SKM-1 treated with dmso at 0.1 percent for 144 hours (cell line): ENCODE results near the gene NOS1AP.
"Not testable (repeated sequence)": the region's sequence is repeated elsewhere in the genome, so short reads cannot be mapped to it uniquely, and the experiment has no call there.

ENCODE experiments used
- DNase-seq: peaks from one replicate; lab custom pipeline; 2025; ENCODE audit not compliant: unreplicated experiment; lab: John Stamatoyannopoulos, UW

NOS1AP gene

GRCh38 chr1:162191396-162192305, 122.2 kb downstream of the NOS1AP start:
- DNase-seq, result no peak

DNA sequence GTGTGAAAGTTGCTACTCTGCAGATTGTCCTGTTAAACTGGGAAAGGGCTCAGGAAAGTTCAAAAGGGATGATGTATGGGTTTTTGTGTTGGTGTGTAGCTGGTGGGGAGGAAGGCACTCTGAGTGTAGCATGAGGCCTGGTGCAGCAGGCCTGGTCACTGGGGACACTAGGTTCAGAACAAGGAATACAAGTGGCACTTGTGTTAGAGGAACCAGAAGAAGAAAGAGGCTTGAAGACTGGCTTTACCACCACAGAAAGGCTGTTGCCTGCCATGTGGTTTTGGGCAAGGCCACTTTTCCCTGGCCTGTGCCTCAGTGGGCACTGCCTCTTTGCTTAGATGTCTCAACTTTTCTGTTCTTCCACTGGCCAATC, 122.8 kb downstream of the NOS1AP start:
- DNase-seq, result no peak

DNA sequence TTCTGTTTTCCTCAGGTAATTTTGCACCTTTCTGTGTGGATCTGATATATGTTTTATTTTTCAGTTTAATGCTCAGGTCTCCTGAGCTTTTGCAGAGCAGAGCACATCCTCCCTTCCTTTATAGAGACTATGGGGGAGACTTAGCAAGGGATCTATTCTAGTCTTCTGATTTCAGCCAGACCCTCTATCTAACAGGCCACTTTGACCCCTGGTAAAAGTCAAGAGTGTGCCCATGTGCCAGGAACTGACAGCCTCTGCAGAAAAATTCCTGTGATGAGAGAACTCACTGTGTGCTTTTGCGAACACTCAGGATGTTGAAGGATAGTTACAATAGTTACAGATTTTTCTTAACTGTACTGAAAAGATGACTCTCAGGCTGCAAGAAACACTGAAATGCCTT, 123.3 kb downstream of the NOS1AP start:
- DNase-seq, result no peak

DNA sequence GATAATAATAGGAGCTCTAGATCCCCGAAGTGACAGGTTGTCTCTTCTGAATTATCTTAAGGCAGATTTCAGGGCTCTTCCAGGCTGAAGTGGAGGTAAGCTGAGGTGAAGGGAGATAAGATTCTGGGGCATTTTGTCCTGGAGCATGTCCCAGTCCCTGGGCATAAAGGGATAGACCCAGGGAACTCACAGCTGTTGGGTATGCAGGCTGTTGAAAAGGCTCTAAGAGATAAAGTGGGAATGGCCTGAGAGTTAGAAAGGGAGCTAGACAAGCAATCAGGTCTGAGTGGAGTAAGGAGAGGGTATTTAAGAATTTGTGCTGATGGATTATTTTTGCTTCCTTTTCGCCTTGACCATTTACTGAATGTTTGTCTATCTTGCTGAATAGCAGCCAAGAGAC, 123.7 kb downstream of the NOS1AP start:
- no peak for DNase-seq

GRCh38 chr1:162193815-162194214, 124.3 kb downstream of the NOS1AP start:
- DNase-seq, result no peak

GRCh38 chr1:162195567-162195966, 126.1 kb downstream of the NOS1AP start:
- DNase-seq, result no peak

DNA sequence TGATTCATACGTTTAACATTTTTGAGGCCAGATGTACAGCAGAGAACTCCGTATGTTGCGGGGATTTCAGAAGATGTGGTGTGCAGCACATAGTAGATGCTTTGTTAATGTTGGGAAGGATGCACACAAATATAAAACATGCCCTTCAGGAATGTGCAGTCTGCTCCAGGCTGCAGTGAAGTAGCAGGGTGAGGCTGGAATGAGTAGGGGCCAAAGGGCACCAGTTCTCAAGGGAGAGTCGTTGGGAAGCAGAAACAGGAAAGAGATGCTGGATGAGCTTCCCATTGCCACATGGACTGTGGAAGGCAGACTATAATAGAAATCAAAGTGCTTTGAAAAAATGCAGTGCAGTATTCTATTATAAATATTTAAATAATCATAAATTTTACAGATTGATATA, 126.9 kb downstream of the NOS1AP start:
- DNase-seq, result no peak

- no peak for DNase-seq
These were observed 127.6 kb downstream of the NOS1AP start for GRCh38 chr1:162197041-162197531.

DNA sequence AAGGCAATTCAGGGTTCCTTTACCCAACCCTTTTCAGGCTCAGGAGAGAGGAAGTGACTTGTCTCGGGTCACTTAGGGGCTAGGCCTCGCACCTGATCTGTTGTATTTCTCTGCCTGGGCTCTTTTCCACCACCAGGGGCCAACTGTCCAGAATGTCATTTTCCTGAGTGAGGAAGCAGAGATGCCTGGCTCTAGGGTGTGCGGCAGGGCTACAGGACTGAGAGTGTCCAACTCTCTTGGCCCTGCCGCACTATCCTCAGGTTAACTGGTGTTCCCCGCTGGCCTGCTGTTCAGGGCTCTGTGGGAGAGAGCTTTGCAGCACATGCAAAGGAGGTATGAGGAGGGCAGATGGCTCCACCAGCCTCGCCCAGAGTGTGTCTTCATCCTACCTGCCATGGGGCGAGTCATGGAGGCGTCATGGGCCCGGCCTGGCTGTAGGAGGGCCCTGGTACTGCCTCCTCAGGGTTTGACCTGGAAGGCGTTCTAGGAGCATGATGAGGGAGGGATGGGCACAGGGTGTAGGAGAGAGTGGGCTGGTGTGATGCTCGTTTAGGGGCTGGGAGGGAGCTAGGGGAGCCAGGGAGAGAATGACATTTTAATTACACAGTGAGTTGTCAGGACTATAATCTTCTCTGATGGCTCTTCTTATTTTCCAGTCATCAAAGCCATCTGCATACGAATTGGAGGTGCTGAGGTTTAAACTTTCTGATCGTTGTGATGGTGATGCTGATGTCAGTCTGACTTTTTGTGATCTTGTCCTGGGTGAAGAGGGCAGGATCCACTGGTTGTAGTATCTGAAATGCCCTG, 128.3 kb downstream of the NOS1AP start:
- DNase-seq, result no peak

DNA sequence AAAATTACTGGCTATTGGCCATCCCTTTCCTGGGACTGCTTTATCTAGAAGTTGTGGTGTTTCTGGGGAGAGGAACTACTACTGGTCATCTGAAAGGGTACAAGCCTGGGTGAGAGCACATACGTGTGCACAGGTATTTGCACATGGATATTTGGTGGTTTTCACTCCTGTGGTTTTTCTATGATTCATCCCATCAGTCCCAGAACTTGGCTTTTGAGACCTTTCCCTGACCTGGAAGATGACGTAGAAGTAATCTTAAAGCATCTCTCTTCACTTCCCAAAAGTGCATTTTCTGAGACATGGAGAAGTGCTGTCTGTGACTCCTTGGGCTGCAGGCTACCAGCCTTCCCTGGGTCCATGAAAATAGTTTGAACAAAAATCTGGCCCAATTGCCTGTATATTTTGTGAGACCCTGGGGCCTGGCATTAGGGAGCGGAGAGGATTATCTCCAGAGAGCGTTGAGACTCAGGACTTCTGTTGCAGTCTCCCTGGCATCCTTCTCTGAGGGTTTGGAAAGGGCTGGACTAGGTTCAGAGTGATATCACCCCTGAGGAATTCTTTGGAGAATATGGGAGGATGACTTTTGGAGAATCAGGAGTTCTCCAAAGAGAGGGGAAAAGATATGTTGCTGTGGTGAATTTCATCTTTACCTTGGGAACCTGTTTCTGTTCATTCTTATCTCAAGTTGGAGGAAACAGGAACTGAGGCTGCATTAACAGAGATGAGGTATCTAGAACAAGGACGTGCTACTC, 130.8 kb downstream of the NOS1AP start:
- DNase-seq, result no peak

DNA sequence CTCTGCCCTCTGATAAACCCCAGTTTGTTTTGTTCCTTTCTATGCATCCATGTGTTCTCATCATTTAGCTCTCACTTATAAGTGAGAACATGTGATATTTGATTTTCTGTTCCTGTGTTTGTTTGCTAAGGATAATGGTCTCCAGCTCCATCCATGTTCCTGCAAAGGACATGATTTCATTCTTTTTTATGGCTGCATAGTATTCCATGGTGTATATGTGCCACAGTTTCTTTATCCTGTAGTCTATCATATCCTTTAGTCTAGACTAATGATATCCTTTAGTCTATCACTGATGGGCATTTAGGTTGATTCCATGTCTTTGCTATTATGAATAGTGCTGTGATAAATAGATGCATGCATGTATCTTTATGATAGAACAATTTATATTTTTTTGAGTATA, 131.6 kb downstream of the NOS1AP start:
- not testable (repeated sequence) for DNase-seq

- DNase-seq, result no peak
These were observed 134.8 kb downstream of the NOS1AP start for GRCh38 chr1:162204129-162204822.

- DNase-seq, result no peak
These were observed 135.3 kb downstream of the NOS1AP start for GRCh38 chr1:162204823-162205155.

- DNase-seq, result no peak
These were observed 136.8 kb downstream of the NOS1AP start for GRCh38 chr1:162206300-162206699.

DNA sequence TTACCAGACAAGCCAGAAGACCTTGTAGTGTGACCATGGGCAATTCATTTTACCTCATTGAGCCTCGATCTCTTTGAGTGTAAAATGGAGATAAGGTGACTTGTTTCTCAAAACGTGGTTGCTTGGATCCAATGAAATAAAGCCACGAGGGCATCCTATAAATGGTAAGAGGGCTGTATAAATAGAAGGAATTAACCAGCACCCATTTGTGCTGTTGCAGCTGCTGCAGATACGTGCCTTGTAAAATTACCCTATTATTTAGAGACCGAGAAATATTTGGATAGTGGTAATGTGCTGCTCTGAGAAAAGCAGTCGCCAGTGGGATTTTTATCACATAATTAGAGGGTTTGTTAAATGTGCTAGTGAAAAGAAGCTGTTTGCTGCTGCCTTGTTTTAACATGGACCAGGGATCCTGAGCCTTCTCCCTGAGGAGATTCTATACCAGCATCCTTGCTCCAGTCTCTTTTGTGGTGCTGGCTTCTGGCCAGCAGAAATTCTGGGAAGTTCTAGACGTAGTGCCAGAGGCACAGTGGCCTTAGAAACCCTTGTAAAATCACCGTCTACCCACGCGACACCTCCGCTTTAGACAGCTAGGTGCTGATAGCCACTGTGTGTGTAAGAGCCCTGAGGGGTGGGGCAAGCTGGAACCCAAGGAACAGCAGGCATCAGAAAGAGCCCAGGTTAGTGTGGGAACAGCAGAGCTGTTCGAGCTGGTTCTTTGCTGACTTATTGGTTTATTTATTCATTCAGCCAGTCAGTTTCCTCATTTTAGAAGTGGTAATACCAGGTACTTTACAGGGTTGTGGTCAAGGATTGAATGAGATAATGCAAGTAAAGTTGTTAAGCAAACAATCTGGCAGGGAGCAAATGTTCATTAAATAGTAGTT, 137.5 kb downstream of the NOS1AP start:
- DNase-seq, result peak; percentile 30

DNA sequence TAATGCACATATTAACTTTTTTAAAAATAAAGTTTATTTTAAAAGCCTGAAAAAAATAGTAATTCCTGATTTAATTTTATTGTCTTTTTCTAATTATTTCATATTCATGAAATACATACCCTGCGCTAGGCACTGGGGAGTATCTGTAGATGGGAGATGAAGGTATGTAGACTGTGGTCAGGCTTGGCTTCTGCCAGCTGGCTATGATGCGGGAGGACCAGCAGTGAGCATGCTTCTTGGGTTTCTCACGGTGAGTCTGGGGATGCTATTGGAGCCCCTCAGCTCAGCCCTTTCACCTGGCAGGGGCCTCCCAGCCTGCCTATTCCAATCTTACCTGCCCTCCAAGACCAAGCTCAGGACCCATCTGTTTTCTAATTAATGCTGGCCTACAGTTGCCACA, 138.4 kb downstream of the NOS1AP start:
- DNase-seq, result no peak

DNA sequence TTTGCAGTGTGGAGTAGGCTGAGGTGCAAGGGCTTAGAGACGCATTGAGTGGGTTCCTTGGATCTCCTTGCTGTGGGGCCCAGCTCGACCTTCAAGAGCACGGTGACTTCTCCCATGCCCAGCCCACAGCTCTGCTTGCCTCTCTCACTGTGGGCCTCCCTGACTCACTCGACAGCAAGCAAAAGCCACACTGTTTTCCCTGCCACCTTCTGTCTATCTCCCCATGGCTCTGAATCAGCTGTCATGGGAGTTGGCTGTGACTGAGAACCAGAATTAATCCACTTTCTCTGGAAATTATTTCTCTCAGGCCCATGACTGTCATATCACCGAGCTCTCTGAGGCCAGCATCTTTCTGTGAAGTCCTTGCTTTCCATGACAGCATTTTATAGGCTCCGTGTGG, 140.7 kb downstream of the NOS1AP start:
- DNase-seq, result no peak

- DNase-seq, result no peak
These were observed 143.2 kb downstream of the NOS1AP start for GRCh38 chr1:162212713-162213112.

DNA sequence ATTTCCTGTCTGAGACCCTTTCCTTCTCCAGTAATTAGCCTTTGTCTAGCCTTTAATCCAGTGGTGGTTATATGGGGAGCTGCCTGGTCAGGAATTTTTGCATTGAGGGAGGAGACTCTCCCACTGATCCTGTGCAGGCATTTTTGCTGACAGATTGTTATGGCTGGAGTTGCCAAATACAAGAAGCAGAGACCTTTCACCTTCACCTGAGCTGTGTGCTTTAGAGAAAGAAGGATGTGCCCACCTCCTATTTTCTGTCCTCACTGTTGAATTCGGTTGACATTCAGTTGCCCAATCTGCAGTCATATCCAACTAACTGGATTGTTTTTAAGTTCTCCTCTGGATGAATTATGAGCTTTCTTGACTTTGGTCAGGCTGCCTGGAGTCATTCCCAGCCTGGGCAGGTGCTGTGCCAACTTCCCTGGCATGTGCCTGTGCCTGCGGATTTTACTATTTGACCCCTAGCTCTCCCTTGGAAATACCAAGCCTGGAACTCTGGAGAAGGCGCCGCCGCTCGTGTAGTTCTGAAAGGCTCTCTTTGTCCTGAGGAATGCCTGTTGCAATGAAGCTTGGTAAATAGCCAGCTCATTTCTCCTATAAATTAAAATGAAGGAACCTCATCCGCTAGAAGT, 143.9 kb downstream of the NOS1AP start:
- DNase-seq, result no peak
